GM13976 (cell line): Measurements from ENCODE around the gene ENAH.
"Not testable (repeated sequence)": the region's sequence is repeated elsewhere in the genome, so short reads cannot be mapped to it uniquely, and the experiment has no call there.

ENCODE experiments used
- DNase-seq: peaks from one replicate; pipeline ENCODE4 v3.0.0; 2012; ENCODE audit warnings: low spot score
- in situ Hi-C: fragments of 300-500 bp; cut with MboI; formaldehyde crosslinking; loops from one replicate; pipeline ENCODE4 v1.12.0; 2022; ENCODE audit warnings: low sequenced_read_pairs, mixed read lengths, inconsistent platforms; ENCODE audit not compliant: unreplicated experiment
- TF ChIP-seq, protein P1 (sequence below): IDR thresholded peaks from 2 replicates; pipeline ENCODE4 v1.5.1; 2012; ENCODE audit warnings: borderline replicate concordance, mild to moderate bottlenecking; ENCODE audit not compliant: insufficient read depth; ENCODE audit errors: extremely low read depth, missing control alignments, control extremely low read depth

Gene ENAH

DNA sequence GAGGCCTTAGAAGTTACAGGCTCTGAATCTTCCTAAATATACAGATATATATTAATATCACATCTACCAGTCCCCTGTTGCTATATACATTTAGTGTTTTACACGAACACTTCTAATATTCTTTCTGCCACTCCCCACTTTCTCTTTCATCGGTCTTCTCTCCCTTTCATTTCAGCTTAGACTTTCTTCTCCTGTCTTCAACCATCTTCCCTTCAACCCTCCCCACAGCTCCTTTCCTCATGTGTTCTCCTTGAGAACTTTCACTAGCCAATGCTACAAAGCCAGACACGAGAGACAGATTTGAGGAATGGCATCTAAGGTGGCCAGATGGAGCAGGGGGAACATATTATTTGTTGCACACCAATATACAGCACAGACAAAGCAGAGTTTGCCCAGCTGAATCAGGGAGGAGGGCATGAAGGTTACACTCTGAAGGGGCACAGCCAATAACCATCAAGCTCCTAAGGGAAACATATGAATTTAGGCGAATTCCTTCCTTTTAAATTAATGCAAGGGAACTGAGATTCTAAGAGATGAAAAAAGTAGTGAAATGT lies 141.0 kb downstream of the ENAH start:
- DNase-seq = no peak
- in situ Hi-C loops = no loop called here
- TF ChIP-seq, protein P1, sequence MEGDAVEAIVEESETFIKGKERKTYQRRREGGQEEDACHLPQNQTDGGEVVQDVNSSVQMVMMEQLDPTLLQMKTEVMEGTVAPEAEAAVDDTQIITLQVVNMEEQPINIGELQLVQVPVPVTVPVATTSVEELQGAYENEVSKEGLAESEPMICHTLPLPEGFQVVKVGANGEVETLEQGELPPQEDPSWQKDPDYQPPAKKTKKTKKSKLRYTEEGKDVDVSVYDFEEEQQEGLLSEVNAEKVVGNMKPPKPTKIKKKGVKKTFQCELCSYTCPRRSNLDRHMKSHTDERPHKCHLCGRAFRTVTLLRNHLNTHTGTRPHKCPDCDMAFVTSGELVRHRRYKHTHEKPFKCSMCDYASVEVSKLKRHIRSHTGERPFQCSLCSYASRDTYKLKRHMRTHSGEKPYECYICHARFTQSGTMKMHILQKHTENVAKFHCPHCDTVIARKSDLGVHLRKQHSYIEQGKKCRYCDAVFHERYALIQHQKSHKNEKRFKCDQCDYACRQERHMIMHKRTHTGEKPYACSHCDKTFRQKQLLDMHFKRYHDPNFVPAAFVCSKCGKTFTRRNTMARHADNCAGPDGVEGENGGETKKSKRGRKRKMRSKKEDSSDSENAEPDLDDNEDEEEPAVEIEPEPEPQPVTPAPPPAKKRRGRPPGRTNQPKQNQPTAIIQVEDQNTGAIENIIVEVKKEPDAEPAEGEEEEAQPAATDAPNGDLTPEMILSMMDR = no peak

DNA sequence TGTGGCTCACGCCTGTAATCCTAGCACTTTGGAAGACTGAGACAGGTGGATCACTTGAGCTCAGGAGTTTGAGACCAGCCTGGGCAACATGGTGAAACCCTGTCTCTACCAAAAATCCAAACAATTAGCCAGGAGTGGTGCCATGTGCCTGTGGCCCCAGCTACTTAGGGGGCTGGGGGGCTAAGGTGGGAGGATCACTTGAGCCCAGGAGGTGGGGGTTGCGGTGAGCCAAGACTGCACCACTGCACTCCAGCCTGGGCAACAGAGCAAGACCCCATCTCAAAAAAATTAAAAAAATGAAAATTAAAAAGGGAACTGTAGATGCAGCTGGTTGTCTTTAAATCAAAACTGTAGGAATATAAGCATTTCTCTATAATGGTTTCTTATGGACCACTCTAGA lies 142.2 kb downstream of the ENAH start:
- DNase-seq, in situ Hi-C loops: not testable (repeated sequence)

DNA sequence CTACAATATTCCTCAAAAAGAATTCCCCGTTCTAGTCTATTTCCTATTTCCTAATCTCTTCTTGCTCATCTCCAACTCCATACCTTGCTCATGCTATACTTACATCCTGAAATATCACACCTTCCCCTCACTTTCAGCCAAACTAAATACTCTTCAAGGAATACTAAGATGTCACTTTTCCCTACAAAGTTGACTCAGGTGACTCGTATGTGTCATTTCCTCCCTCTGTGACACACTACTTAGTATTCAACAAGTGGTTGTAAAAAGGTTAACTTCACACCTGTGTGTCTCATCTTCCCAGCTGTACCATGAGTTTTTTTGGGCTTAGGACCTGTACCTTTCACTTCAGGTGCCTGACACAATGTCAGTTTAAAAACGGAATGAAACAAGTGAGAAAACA lies 143.2 kb downstream of the ENAH start:
- TF ChIP-seq, protein P1 = no peak
- DNase-seq = no peak
- in situ Hi-C loops = no loop called here

DNA sequence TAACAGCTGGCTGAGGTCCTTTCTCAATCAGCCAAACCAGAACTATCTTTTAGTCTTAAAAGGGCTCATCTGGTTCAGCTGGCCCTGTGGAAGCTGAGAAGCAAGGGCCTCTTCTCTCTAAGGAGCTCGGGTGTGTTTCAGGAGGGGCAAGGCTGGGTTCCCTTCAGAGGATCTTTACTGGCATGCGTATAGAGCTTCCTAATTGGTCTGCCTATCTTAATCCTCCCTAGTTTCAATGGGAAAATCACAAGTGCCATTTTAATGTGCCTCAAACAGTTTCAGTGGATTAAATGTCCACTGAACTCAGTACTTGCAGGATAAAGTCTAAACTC lies 143.6 kb downstream of the ENAH start:
- TF ChIP-seq, protein P1 = no peak
- DNase-seq = no peak
- in situ Hi-C loops = no loop called here

DNA sequence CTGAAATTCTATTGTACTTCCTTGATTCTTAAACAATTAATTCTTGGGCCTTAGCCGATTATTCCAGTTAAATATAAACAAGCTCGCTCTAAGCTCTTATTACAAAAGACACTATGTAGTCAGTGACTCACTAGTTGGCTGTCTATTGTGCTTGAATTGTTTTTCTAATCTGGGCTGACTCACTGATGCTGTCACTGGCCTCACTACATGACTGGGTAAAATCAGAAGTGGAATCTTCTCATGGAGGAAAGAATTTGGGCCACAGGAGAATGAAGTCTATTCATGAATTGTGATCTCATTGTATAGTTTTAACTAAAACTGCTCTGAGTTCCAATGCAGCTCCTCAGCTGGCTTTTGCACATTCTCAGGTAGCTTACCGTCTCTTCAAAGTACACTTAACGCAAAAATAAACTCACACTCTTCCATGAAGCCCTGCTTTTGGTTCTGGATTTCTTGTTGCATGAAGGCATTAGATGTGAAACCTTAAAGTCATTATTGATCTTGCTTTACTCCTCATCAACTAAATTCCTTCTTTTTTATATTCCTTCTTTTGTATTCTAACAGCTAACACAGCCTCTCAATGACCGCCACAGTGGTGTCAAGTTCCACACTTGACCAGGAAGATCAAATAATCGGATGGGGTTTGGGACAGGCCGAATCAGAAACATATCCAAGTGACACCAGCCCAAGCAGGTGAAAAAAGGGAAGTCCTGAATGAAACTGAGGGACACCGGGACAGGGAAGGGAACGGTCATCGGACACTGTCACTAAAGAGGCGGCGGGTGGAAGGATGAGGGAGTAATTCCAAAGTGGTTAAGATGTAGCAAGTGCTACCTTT lies 144.2 kb downstream of the ENAH start:
- in situ Hi-C loops = no loop called here
- TF ChIP-seq, protein P1 = no peak
- no peak for DNase-seq

DNA sequence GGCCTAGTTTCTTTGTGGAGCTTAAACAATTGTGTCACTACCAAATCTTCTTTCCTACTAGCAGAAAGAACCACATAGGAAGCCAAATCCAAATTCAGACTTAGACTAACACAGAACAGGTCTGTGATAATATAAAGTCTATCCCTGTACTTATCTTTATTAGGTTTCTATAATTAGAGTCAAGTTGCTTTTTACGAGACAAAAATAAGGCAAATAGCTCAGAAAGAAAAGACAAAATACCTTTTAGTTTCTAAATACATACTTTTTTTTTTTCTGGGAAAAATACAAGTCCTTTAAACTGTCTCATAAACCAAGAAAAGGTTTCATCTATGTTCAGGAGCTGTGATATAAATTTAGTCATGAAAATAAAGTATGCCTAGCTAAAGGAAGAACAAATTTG lies 146.2 kb downstream of the ENAH start:
- in situ Hi-C loops = no loop called here

DNA sequence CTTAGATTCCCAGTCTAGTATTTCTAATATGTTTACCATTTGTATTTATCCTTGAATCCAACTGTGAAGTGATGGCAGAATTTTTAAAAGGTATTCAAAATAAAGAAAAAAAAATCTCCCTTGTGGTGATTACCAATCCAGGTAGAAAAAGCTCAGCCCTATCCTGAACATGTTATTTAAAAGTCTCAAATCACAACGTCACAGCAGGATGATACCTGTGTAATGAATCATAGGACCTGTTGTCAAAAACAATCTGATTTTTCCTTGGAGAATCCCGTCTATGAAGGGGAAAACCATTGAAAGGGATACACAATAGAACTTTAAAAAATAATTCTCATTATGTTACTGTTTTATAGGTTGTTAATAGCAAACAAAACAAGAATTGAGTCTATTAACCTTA lies 148.1 kb downstream of the ENAH start:
- in situ Hi-C loops = no loop called here
- TF ChIP-seq, protein P1 = no peak
- no peak for DNase-seq

More for the DNA sequence above, 146.2 kb downstream of the ENAH start:
- TF ChIP-seq, protein P1 = no peak
- no peak for DNase-seq
